Prostate gland (tissue), 2 donors: Measurements from ENCODE around the gene BTNL9.

ENCODE experiments used
- CTCF ChIP-seq, 4 experiments: fragments of 200-600 bp in 2 of 4; fragments of 450-650 bp in 2 of 4; sonication (generic) in 2 of 4; IDR thresholded peaks; 1 replicate in 3 of 4; 2 replicates in 1 of 4; pipeline ENCODE4 v1.5.1; 2016 to 2019; ENCODE audit warnings: antibody characterized with exemption in 4 of 4, mild to moderate bottlenecking in 2 of 4, moderate library complexity in 2 of 4
- POLR2AphosphoS5 ChIP-seq: sonication (generic); formaldehyde crosslinking; IDR thresholded peaks from one replicate; pipeline ENCODE4 v1.6.1; 2017; ENCODE audit warnings: antibody characterized with exemption

- TF ChIP-seq POLR2AphosphoS5 (no peak), CTCF (IDR thresholded peaks at IDR 0.05) (no peak)
Measured at GRCh38 chr5:181036816-181037364, 3.2 kb upstream of the BTNL9 start.
